ENCODE data around the gene CACNA1A. TPM values are rescaled to one million over a fixed set of nuclear protein-coding genes. Genes with fewer than 3 reads are reported as not detected.

CACNA1A gene
- total and polyA plus RNA-seq, 2 of the 4 experiments (the other 2 are of a cell fraction), result 5.9 to 15.0 TPM

DNA sequence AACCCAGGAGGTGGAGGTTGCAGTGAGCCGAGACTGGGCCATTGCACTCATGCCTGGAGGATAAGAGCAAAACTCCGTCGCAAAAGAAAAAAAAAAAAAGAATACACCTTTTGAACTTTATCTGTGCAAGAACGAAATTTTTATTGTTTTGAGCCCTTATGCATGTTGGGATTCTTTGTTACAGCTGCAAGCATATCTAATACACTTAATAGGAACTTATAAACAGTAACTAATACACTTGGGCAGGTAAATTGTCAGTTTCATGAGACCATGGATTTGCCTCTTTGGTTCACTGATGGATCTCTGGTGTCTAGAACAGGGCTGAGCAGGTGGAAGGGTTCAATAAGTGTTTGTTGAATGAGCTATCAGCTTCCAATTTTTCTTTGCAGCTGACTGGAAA, 108.1 kb downstream of the CACNA1A start:
- H3K4me1 ChIP-seq (ENCODE audit: control insufficient read depth, insufficient read depth, low read length), result peaks cover 6% of the 10 kb centered on the region
- peak overlapping the region; percentile 79 for H3K4ac ChIP-seq (ENCODE audit: low read depth, low read length)
- H2BK20ac ChIP-seq (ENCODE audit: low read depth, low read length), result peak overlapping the region; percentile 76
- H4K91ac ChIP-seq (ENCODE audit: insufficient read depth, low read depth, low read length), result peak overlapping the region; percentile 77
- peak overlapping the region; percentile 22; the same call in 1 of the 2 replicates for H3K18ac ChIP-seq (ENCODE audit: low read depth, low read length)
- CTCF ChIA-PET, result no interaction called here
- no peak overlapping the region for H4K5ac ChIP-seq (ENCODE audit: low read depth, low read length)
- H2AK5ac ChIP-seq (ENCODE audit: low read depth, low read length), result no peak overlapping the region
- peak overlapping the region; percentile 87 for H2BK120ac ChIP-seq (ENCODE audit: low read depth, low read length)
- peaks cover 8% of the 10 kb centered on the region for H3K9me3 ChIP-seq (ENCODE audit: control insufficient read depth, insufficient read depth, low read length)
- H3K9ac ChIP-seq (ENCODE audit: low read depth, low read length), result no peak overlapping the region; the same call in 1 of the 2 replicates
- H3K23ac ChIP-seq (ENCODE audit: low read depth, low read length), result peak overlapping the region; percentile 17; the same call in 1 of the 2 replicates
- no peak overlapping the region; the same call in 1 of the 2 replicates for H3K27ac ChIP-seq (ENCODE audit: insufficient read depth, low read length)
- WGBS, 2 experiments (ENCODE audit: extremely low coverage in 2 of 2, insufficient read length in 1 of 2), result no CpG with 5 or more reads among the region's 4 CpGs
- H3K56ac ChIP-seq (ENCODE audit: extremely low read depth, insufficient read depth, low read length), result peak overlapping the region; percentile 93; the same call in 1 of the 2 replicates
- DNase-seq (no peak), ATAC-seq (ENCODE audit: low read depth) (no peak)
- dilution Hi-C loops (cut with HindIII; ENCODE audit: low sequenced_read_pairs, unreplicated experiment) (no loop called here), in situ Hi-C loops (cut with MboI; ENCODE audit: low sequenced_read_pairs) (no loop called here), intact Hi-C loops (cut with micrococcal nuclease) (no loop called here)
- H3K4me2 ChIP-seq (ENCODE audit: low read depth, low read length), result peak overlapping the region; percentile 73; the same call in 1 of the 2 replicates
- peak overlapping the region; percentile 74 for H2BK5ac ChIP-seq (ENCODE audit: low read depth, low read length, poor library complexity, severe bottlenecking)
- H3K4me3 ChIP-seq (ENCODE audit: insufficient read depth, low read depth, low read length), result no peak overlapping the region
- POLR2A ChIA-PET (ENCODE audit: unreplicated experiment), result no interaction called here
- TF ChIP-seq SMC3 (IDR thresholded peaks at IDR 0.05; ENCODE audit: low read depth, low read length) (no peak), RFX5 (IDR thresholded peaks at IDR 0.05; ENCODE audit: low read depth, low read length) (no peak), RCOR1 (IDR thresholded peaks at IDR 0.05; ENCODE audit: insufficient replicate concordance, low read length) (no peak), MXI1 (IDR thresholded peaks at IDR 0.05; ENCODE audit: borderline replicate concordance, low read depth, low read length) (no peak), RAD21 (IDR thresholded peaks at IDR 0.05; ENCODE audit: low read length) (no peak), NFE2L2 (IDR thresholded peaks at IDR 0.05; ENCODE audit: low read depth, low read length) (no peak), MAZ (IDR thresholded peaks at IDR 0.05; ENCODE audit: borderline replicate concordance, low read depth, low read length) (no peak), FOS (IDR thresholded peaks at IDR 0.05; ENCODE audit: low read depth, low read length) (no peak)
- TF ChIP-seq, protein P1, sequence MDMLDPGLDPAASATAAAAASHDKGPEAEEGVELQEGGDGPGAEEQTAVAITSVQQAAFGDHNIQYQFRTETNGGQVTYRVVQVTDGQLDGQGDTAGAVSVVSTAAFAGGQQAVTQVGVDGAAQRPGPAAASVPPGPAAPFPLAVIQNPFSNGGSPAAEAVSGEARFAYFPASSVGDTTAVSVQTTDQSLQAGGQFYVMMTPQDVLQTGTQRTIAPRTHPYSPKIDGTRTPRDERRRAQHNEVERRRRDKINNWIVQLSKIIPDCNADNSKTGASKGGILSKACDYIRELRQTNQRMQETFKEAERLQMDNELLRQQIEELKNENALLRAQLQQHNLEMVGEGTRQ (IDR thresholded peaks at IDR 0.05; ENCODE audit: low read depth, low read length), result no peak
- no peak overlapping the region for H2AFZ ChIP-seq (replicated peaks; ENCODE audit: low read length, poor library complexity)
- H2AK9ac ChIP-seq (replicated peaks; ENCODE audit: low read depth, low read length, poor library complexity), result no peak overlapping the region
- no TSS peak for BruUV-seq (replicated peaks)
- peaks cover 8% of the 10 kb centered on the region; the same call in 1 of the 2 replicates for H3K9me1 ChIP-seq (ENCODE audit: insufficient read depth, low read length)
- H3K36me3 ChIP-seq (ENCODE audit: control insufficient read depth, insufficient read depth, low read length), result no peaks in the 10 kb centered on the region
- no peaks in the 10 kb centered on the region for H3K27me3 ChIP-seq (ENCODE audit: control insufficient read depth, insufficient read depth, low read length)
- no peaks in the 10 kb centered on the region for H4K20me1 ChIP-seq (ENCODE audit: insufficient read depth, low read length)
- peak overlapping the region; percentile 55 to 93; a peak in 3 of 4 replicates for H4K8ac ChIP-seq (ENCODE audit: low read depth in 2 of 2, low read length in 2 of 2)
- H2BK15ac ChIP-seq (ENCODE audit: low read depth, low read length), result peak overlapping the region; percentile 72
- peaks cover 5 to 23% of the 10 kb centered on the region in 2 experiments; a peak in 3 of 4 replicates for H3K79me1 ChIP-seq (ENCODE audit: low read depth in 1 of 2, low read length in 2 of 2)
- H3K14ac ChIP-seq (replicated peaks; ENCODE audit: low read depth, low read length), result no peak overlapping the region; the same call in 1 of the 2 replicates

Data from IMR-90 (cell line).